Cardiac muscle cell (in vitro differentiated cells and primary cell): ENCODE results near the gene CCDC33. TPM values are rescaled to one million over a fixed set of nuclear protein-coding genes. Genes with fewer than 3 reads are reported as not detected.

Experiments used
- DNase-seq, 2 donors: peaks; one replicate each; pipeline versions ENCODE4 v3.0.0 to v3.0.0-alpha.2; 2010 to 2017; ENCODE audit warnings: low read depth in 1 of 2, low spot score in 1 of 2
- H3K27ac ChIP-seq: fragments of 200-600 bp; sonication (generic); 2 replicates; pipeline ENCODE4 v1.5.1; 2016
- H3K27me3 ChIP-seq: fragments of 200-600 bp; sonication (generic); 2 replicates; pipeline ENCODE4 v1.6.0; 2016; ENCODE audit warnings: control low read depth
- H3K36me3 ChIP-seq: fragments of 200-600 bp; sonication (generic); 2 replicates; pipeline ENCODE4 v1.5.1; 2016; ENCODE audit warnings: control low read depth
- H3K4me1 ChIP-seq: fragments of 200-600 bp; sonication (generic); 2 replicates; pipeline ENCODE4 v1.8.1; 2017; ENCODE audit warnings: low read depth, mild to moderate bottlenecking, mixed run types
- H3K4me3 ChIP-seq: fragments of 200-600 bp; sonication (generic); 2 replicates; pipeline ENCODE4 v1.5.1; 2016; ENCODE audit warnings: mild to moderate bottlenecking
- H3K9me3 ChIP-seq: fragments of 200-600 bp; sonication (generic); 2 replicates; pipeline ENCODE4 v1.5.1; 2017; ENCODE audit warnings: low read depth, mild to moderate bottlenecking, control low read depth
- CTCF ChIP-seq: IDR thresholded peaks from 2 replicates; pipeline ENCODE4 v1.5.1; 2012; ENCODE audit warnings: low read depth, mild to moderate bottlenecking, low read length
- polyA plus RNA-seq: library from polyadenylated mRNA; unstranded; fragments of >200 nt; fragmentation: Nextera tagmentation; extraction: Ambion mirVana; gene quantifications from 2 replicates; pipeline ENCODE4 v1.2.1, GENCODE V29; 2016
- total RNA-seq: library from RNA; depleted of rRNA; stranded (reverse); fragments of >200 nt; gene quantifications from 2 replicates; pipeline ENCODE4 v1.2.3, GENCODE V29; 2016

The CCDC33 gene
- total and polyA plus RNA-seq, 2 experiments from 2014 or later: 3.1 to 9.5 TPM

DNA sequence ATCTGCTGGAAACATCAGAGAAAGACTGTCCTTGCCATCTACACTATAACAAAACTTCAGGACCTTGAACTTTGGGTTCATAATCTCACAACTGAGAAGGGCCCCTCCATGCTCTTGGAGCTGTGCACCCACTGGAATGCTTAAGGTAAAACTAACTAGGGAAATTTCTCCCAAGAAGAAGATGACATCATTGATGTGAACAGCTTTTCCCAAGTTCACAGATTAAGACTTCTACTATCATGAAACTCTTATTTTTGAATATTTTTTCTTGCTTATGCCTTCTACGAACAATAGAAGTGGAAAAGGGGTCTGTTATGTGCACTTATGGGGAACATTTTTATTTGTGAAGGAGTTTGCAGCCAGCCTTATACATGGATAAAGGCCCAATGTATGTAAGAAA lies 126.4 kb downstream of the CCDC33 start:
- H3K27ac ChIP-seq: no peak overlapping the region
- no peak for DNase-seq
- H3K4me1 ChIP-seq: peaks cover 6% of the 10 kb centered on the region
- peaks cover 3% of the 10 kb centered on the region for H3K27me3 ChIP-seq
- no peaks in the 10 kb centered on the region for H3K36me3 ChIP-seq
- TF ChIP-seq CTCF: no peak
- H3K4me3 ChIP-seq: no peak overlapping the region
- no peaks in the 10 kb centered on the region for H3K9me3 ChIP-seq

- H3K27ac ChIP-seq: no peak overlapping the region
- peak overlapping the region; percentile 33 for H3K4me3 ChIP-seq
- H3K36me3 ChIP-seq: no peaks in the 10 kb centered on the region
- DNase-seq: no peak
- H3K27me3 ChIP-seq: peaks cover 3% of the 10 kb centered on the region
- no peak for TF ChIP-seq CTCF
- H3K9me3 ChIP-seq: no peaks in the 10 kb centered on the region
- peaks cover 23% of the 10 kb centered on the region for H3K4me1 ChIP-seq
Measured at GRCh38 chr15:74364936-74365597, 128.9 kb downstream of the CCDC33 start.

DNA sequence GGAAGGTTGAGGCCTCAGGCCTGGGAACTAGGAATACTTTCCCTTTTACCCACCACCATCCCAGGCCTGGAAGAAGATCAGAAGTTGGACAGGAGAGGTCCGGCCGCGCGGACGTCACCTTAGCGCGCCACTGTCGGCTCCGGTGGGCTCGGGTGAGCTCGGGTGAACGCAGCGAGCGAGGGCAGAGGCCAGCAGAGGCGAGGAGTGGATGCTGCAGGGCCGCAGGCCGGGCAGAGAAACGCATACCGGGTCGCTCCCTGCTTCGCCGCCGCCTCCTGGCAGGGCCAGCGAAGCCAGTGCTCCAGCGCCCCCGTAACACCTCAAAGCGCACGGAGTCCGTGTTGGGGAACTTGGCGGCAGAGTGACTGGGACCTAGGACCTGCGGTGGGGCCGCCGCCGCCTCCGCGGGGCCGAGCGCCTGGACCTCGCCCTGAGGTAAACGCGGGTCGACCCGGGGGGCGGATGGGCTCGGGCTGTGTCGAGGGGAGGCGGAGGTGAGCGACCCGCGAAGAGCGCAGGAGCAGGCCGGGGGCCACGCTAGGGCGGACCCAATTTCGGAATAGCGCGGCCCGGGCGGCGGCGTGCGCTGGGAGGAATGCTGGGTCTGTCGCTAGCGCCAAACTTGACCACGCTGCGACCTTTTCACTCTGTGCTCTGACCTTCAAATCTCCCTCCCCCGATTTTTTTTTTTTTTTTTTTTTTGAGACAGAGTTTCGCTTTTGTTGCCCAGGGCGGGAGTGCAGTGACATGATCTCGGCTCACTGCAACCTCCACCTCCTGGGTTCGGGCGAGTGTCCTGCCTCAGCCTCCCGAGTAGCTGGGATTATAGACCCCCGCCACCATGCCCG lies 129.7 kb downstream of the CCDC33 start:
- peak; percentile 73 to 86 for DNase-seq
- Histone ChIP-seq H3K4me1 (peaks cover 23% of the 10 kb centered on the region), H3K4me3 (peak overlapping the region; percentile 33), H3K27me3 (peaks cover 3% of the 10 kb centered on the region), H3K9me3 (no peaks in the 10 kb centered on the region), H3K36me3 (no peaks in the 10 kb centered on the region), H3K27ac (peak overlapping the region; percentile 49)
- peak; percentile 4 for TF ChIP-seq CTCF

- Histone ChIP-seq H3K27me3 (peaks cover 3% of the 10 kb centered on the region), H3K27ac (peak within 1 kb of the TSS; percentile 1), H3K4me3 (peak within 1 kb of the TSS; percentile 33), H3K36me3 (no peaks in the 10 kb centered on the region), H3K4me1 (peaks cover 23% of the 10 kb centered on the region), H3K9me3 (no peaks in the 10 kb centered on the region)
- TF ChIP-seq CTCF: no peak
- no peak for DNase-seq
Measured at GRCh38 chr15:74367296-74367854, 131.2 kb downstream of the CCDC33 start, which contains the start of gene CYP11A1. Gene CYP11A1 (minus strand): TSS chr15:74367646. CDS start chr15:74367585, 61 bp downstream.

- no peak for DNase-seq
- Histone ChIP-seq H3K36me3 (no peaks in the 10 kb centered on the region), H3K9me3 (no peaks in the 10 kb centered on the region), H3K4me3 (no peak overlapping the region), H3K27me3 (peaks cover 3% of the 10 kb centered on the region), H3K4me1 (peaks cover 23% of the 10 kb centered on the region), H3K27ac (no peak overlapping the region)
- TF ChIP-seq CTCF: no peak
Measured at GRCh38 chr15:74368121-74368520, 132.0 kb downstream of the CCDC33 start.
